Left lung (tissue), 10 donors: ENCODE results near the gene NPBWR2. TPM values are rescaled to one million over a fixed set of nuclear protein-coding genes. Genes with fewer than 3 reads are reported as not detected.
A peak's percentile ranks its signal among the peaks of the same experiment; 100 is the strongest.

Experiments used
- ATAC-seq: fragments of 200-7000 bp; cut with Tn5 transposase; one replicate; pipeline ENCODE4 v1.9.1; 2020; ENCODE audit warnings: moderate library complexity
- DNase-seq, 4 donors: peaks; one replicate each; pipeline ENCODE4 v3.0.0-alpha.2; 2013 to 2020
- H3K27ac ChIP-seq, 2 donors: fragments of 200-600 bp; sonication (generic) in 1 of 2; one replicate each; pipeline versions ENCODE4 v1.5.0 to v1.8.0; 2020 to 2021
- H3K27me3 ChIP-seq, 2 donors: fragments of 200-600 bp; sonication (generic) in 1 of 2; one replicate each; pipeline versions ENCODE4 v1.5.0 to v1.8.0; 2020 to 2021
- H3K36me3 ChIP-seq, 2 donors: fragments of 200-600 bp; sonication (generic) in 1 of 2; one replicate each; pipeline versions ENCODE4 v1.5.0 to v1.8.0; 2020 to 2021
- H3K4me1 ChIP-seq, 2 donors: fragments of 200-600 bp; one replicate each; pipeline ENCODE4 v1.8.0; 2021
- H3K4me3 ChIP-seq, 2 donors: fragments of 200-600 bp; sonication (generic) in 1 of 2; one replicate each; pipeline versions ENCODE4 v1.5.0 to v1.8.0; 2020 to 2021; ENCODE audit warnings: mild to moderate bottlenecking in 1 of 2
- H3K9me3 ChIP-seq, 2 donors: fragments of 200-600 bp; sonication (generic) in 1 of 2; one replicate each; pipeline versions ENCODE4 v1.5.0 to v1.8.0; 2020 to 2021
- intact Hi-C, 2 donors: fragments of 100-400 bp; cut with DNase I; formaldehyde crosslinking; loops; one replicate each; pipeline versions ENCODE4 v1.11.2 to v1.14.2; 2022
- polyA plus RNA-seq, 6 donors: library from polyadenylated mRNA; unstranded; fragments of 120-200 nt; gene quantifications; one replicate each; pipeline ENCODE4 v1.2.1, GENCODE V29; 2013; ENCODE audit not compliant: insufficient read length in 6 of 6
- total RNA-seq, 2 donors: library from RNA; stranded (reverse); fragmentation: NEBNext Ultra II Directional; extraction: Animal tissue kit (Norgen Biotek cat#: 25700); gene quantifications; one replicate each; pipeline ENCODE4 v1.2.1, GENCODE V29; 2021
- TF ChIP-seq, protein P1 (sequence below), 2 donors: fragments of 200-600 bp; sonication (generic) in 1 of 2; IDR thresholded peaks; one replicate each; pipeline versions ENCODE4 v1.5.0 to v1.8.0; 2021; ENCODE audit warnings: antibody characterized with exemption in 2 of 2
- donor health status: DM: no; HTN: yes; CAD: no.
- donor health status: DM: no; HTN: no; CAD: no.

Gene NPBWR2
- total and polyA plus RNA-seq, 8 donors = not detected

DNA sequence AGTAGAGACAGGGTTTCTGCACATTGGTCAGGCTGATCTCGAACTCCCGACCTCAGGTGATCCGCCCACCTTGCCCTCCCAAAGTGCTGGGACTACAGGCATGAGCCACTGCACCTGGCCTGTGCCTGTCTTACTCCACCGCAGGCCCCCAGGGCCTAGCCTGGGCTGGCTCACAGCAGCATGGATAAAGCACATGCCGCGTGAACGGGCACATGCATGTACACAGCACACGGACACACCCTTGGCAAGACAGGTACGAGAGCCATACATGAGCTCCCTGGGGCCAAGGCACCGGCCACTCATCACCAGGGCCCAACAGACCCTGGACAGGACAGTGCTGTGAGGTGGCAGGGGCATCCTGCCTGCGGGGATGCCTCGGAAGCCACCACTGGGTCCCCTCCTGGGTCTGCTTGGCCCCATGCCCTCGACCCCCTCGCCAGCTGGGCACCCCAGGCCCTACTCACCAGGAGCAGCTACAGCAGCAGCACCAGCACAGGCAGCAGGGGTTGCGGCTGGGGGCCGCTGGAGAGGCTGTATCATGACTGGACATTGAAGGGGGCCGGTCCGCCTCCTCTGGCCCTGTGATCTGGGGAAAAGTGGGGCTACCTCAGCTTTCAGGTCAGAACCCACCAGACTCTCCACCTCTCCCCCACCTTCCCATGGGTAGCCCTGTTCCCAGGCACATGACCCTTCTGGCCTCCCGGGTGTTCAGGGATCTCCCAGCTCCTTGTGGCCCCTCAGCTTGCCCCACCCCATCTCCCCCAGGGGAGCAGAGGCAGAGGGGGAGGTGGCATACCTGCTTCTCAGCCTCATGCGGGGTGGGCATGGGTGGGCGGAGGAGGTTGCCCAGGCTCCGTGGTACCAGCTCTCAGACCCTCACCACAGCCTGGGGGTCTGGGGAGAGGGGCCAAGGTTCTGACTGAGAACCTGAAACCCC lies 31.0 kb downstream of the NPBWR2 start:
- TF ChIP-seq, protein P1, sequence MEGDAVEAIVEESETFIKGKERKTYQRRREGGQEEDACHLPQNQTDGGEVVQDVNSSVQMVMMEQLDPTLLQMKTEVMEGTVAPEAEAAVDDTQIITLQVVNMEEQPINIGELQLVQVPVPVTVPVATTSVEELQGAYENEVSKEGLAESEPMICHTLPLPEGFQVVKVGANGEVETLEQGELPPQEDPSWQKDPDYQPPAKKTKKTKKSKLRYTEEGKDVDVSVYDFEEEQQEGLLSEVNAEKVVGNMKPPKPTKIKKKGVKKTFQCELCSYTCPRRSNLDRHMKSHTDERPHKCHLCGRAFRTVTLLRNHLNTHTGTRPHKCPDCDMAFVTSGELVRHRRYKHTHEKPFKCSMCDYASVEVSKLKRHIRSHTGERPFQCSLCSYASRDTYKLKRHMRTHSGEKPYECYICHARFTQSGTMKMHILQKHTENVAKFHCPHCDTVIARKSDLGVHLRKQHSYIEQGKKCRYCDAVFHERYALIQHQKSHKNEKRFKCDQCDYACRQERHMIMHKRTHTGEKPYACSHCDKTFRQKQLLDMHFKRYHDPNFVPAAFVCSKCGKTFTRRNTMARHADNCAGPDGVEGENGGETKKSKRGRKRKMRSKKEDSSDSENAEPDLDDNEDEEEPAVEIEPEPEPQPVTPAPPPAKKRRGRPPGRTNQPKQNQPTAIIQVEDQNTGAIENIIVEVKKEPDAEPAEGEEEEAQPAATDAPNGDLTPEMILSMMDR (IDR thresholded peaks at IDR 0.05) = no peak
- Histone ChIP-seq H3K9me3 (no peaks in the 10 kb centered on the region), H3K36me3 (peaks cover 0 to 49% of the 10 kb centered on the region in 2 donors), H3K4me3 (peak overlapping the region; percentile 69 to 92), H3K27ac (peak overlapping the region in 1 of 2 donors; percentile 93), H3K27me3 (no peaks in the 10 kb centered on the region), H3K4me1 (peaks cover 14 to 34% of the 10 kb centered on the region in 2 donors)
- intact Hi-C loops = no loop called here
- no peak for ATAC-seq
- DNase-seq = peak in 1 of 4 donors; percentile 81

DNA sequence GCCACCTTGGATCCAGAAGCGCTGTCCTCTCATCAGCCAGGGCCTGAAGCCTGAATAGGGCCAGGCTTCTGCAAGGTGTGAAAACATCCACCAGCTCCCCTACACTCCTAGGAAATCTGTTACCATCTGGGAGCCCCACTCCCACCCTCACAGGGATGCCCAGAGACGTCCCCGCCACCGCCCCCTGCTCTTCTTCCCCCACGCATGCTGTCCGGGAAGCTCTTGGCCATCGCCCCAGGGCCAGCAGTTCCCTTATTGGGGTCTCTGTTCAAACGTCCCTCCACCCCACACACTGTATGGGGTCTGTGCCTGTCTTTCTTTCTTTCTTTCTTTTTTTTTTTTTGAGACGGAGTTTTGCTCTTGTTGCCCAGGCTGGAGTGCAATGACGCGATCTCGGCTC lies 31.8 kb downstream of the NPBWR2 start:
- no peak for ATAC-seq
- peak in 1 of 4 donors; percentile 52 for DNase-seq
- TF ChIP-seq, protein P1 (IDR thresholded peaks at IDR 0.05) = no peak
- no peaks in the 10 kb centered on the region for H3K9me3 ChIP-seq
- H3K4me1 ChIP-seq = peaks cover 14 to 26% of the 10 kb centered on the region in 2 donors
- H3K36me3 ChIP-seq = peaks cover 0 to 49% of the 10 kb centered on the region in 2 donors
- no peak overlapping the region for H3K27ac ChIP-seq
- no peaks in the 10 kb centered on the region for H3K27me3 ChIP-seq
- no peak overlapping the region for H3K4me3 ChIP-seq
- intact Hi-C loops = no loop called here

DNA sequence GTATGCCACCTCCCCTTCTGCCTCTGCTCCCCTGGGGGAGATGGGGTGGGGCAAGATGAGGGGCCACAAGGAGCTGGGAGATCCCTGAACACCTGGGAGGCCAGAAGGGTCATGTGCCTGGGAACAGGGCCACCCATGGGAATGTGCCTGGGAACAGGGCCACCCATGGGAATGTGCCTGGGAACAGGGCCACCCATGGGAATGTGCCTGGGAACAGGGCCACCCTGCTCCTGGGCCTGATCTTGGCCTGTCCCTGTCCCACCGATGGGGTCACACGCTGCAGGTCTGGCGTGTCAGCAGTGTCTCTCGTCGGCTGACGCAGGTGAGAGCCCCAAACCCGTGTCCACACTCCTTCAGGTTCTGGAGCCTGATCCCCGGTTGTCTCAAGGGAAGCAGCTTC lies 32.4 kb downstream of the NPBWR2 start:
- Histone ChIP-seq H3K36me3 (peaks cover 0 to 49% of the 10 kb centered on the region in 2 donors), H3K27me3 (no peaks in the 10 kb centered on the region), H3K4me3 (no peak overlapping the region), H3K9me3 (no peaks in the 10 kb centered on the region), H3K4me1 (peaks cover 14 to 23% of the 10 kb centered on the region in 2 donors), H3K27ac (no peak overlapping the region)
- intact Hi-C loops = no loop called here
- DNase-seq (peak in 1 of 4 donors; percentile 58), ATAC-seq (no peak)
- TF ChIP-seq, protein P1 (IDR thresholded peaks at IDR 0.05) = no peak

DNA sequence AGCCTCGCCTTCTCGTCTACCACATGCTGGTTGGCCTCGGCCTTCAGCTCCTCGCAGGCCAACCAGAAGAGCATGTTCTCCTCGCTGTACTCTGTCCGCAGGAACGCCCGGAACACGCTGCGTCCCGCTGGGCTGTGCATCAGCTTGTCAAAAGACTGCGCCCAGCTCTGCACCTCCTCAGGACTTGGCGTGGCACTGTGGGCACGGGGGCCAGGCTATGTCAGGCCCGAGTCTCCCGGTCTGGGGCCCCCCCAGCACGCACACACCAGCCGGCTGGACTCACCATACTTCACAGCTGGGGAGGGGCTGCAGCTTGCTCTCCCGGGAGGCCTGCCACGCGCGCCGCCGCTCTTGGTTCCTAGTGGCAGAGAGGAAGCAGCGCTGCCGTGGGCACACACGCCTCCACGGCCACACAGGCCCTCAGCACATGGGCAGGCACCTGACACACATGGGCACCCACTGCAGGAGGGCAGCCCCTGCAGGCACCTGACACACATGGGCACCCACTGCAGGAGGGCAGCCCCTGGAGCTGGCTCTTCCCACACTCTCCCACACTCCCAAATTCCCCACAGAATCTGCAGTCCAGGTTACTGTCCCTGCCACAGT lies 33.1 kb downstream of the NPBWR2 start:
- no peaks in the 10 kb centered on the region for H3K9me3 ChIP-seq
- DNase-seq (peak in 1 of 4 donors; percentile 79), ATAC-seq (no peak)
- peaks cover 14 to 23% of the 10 kb centered on the region in 2 donors for H3K4me1 ChIP-seq
- intact Hi-C loops = no loop called here
- H3K27ac ChIP-seq = no peak overlapping the region
- no peak overlapping the region for H3K4me3 ChIP-seq
- peaks cover 0 to 49% of the 10 kb centered on the region in 2 donors for H3K36me3 ChIP-seq
- H3K27me3 ChIP-seq = no peaks in the 10 kb centered on the region
- TF ChIP-seq, protein P1 (IDR thresholded peaks at IDR 0.05) = no peak
